ENCODE measurements around the gene PCDHB16.
"Not testable (repeated sequence)": the region's sequence is repeated elsewhere in the genome, so short reads cannot be mapped to it uniquely, and the experiment has no call there.

Gene PCDHB16

DNA sequence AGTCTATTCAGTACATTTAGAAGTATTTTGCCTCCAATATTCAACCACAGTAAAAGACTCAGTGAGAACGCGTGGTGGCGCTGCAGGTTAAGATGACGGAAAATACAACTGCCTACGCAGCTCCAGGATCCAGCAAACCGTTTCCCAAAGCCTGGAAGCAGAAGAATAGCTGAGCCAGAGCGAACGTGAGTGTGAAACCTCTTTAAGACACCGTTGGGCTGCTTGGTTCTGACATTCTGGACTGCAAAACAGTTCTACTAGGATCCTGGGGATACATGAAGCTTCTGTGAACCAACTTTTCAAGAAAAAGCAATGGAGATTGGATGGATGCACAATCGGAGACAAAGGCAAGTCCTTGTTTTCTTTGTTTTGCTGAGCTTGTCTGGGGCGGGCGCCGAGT is at the start of gene PCDHB16:
Gene PCDHB16, plus strand, starts transcription at position 140 of the 400 bp plus-strand sequence. Its CDS starts 173 bp downstream, at position 313.
- DNase-seq (ENCODE audit: low read depth in 2 of 2) = no peak

DNA sequence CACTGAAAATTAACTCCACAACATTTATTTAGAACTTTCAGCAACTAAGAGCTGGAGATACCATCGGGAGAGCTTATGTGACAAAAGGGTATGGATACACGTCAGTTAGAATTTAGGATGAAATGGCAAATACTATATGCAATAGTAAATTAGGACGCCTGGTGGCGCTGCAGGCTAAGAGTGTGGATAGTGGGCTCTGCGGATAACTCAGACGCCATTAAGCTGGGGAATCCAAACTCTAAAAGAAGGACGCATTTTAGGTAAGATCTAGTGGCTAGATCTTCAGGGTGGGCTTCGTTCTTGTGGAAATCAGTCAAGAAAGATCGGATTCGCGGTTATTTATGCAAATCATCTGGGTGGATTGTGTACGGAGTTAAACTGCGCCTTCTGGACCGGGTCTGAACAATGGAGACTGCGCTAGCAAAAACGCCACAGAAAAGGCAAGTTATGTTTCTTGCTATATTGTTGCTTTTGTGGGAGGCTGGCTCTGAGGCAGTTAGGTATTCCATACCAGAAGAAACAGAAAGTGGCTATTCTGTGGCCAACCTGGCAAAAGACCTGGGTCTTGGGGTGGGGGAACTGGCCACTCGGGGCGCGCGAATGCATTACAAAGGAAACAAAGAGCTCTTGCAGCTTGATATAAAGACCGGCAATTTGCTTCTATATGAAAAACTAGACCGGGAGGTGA is 47.0 kb upstream of the PCDHB16 start, which contains the start of gene PCDHB5:
Gene PCDHB5, plus strand, starts transcription at position 177 of the 688 bp plus-strand sequence. Its CDS starts 229 bp downstream, at position 406.
- DNase-seq (ENCODE audit: low read depth in 2 of 2) = no peak

DNA sequence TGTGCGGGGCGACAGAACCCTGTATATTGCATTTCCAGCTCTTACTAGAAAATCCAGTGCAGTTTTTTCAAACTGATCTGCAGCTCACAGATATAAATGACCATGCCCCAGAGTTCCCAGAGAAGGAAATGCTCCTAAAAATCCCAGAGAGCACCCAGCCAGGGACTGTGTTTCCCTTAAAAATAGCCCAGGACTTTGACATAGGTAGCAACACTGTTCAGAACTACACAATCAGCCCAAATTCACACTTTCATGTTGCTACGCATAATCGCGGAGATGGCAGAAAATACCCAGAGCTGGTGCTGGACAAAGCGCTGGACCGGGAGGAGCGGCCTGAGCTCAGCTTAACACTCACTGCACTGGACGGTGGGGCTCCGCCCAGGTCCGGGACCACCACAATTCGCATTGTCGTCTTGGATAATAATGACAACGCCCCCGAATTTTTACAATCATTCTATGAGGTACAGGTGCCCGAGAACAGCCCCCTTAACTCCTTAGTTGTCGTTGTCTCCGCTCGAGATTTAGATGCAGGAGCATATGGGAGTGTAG is 46.4 kb upstream of the PCDHB16 start:
- DNase-seq (ENCODE audit: low read depth in 2 of 2) = no peak

DNA sequence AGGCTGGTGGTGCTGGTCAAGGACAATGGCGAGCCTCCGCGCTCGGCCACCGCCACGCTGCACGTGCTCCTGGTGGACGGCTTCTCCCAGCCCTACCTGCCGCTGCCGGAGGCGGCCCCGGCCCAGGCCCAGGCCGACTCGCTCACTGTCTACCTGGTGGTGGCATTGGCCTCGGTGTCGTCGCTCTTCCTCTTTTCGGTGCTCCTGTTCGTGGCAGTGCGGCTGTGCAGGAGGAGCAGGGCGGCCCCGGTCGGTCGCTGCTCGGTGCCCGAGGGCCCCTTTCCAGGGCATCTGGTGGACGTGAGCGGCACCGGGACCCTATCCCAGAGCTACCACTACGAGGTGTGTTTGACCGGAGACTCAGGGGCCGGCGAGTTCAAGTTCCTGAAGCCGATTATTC is 44.8 kb upstream of the PCDHB16 start:
- DNase-seq (ENCODE audit: low read depth in 2 of 2) = not testable (repeated sequence)

DNA sequence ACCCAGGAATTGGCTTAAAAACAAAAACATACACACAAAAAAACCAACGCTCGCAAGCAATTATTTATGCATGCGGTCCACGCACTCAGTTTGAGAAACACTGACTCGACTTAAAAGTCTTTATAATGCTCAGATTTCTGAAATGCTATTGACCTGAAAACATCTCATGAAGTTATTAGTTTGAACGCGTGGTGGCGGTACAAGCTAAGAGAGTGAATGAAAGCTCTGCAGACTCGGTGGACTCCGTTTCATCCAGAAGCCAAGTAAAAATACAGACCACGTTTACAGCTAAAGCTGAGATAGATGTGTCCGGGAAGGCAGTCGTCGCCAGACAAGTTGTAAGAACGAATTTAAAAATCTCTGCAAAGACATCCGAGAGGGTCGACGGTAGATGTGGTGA is 32.4 kb upstream of the PCDHB16 start, which contains the start of gene PCDHB6:
Gene PCDHB6, plus strand, starts transcription at position 246 of the 400 bp plus-strand sequence. CDS start 201 bp downstream, outside the sequence.
- no peak for DNase-seq (ENCODE audit: low read depth in 2 of 2)

DNA sequence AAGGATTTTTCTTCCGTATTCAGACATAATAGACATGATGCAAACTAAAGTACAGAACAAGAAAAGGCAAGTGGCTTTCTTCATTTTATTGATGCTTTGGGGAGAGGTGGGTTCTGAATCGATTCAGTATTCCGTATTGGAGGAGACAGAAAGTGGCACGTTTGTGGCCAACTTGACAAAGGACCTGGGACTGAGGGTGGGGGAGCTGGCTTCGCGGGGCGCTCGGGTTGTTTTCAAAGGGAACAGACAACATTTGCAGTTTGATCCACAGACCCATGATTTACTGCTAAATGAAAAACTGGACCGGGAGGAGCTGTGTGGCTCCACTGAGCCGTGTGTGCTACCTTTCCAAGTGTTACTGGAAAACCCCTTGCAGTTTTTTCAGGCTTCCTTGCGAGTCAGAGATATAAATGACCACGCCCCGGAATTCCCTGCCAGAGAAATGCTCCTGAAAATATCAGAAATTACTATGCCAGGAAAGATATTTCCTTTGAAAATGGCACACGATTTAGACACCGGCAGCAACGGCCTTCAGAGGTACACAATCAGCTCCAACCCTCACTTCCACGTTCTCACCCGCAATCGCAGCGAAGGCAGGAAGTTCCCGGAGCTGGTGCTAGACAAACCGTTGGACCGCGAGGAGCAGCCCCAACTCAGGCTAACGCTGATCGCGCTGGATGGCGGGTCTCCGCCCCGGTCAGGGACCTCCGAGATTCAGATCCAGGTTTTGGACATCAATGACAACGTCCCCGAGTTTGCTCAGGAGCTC is 31.8 kb upstream of the PCDHB16 start:
- DNase-seq (ENCODE audit: low read depth in 2 of 2) = no peak

DNA sequence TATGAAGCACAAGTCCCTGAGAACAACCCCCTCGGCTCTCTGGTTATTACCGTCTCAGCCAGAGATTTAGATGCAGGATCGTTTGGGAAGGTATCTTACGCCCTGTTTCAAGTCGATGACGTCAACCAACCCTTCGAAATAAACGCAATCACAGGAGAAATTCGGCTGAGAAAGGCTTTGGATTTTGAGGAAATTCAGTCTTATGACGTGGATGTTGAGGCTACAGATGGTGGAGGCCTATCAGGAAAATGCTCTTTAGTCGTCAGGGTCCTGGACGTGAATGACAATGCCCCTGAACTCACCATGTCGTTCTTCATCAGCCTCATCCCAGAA is 31.2 kb upstream of the PCDHB16 start:
- no peak for DNase-seq (ENCODE audit: low read depth in 2 of 2)

DNA sequence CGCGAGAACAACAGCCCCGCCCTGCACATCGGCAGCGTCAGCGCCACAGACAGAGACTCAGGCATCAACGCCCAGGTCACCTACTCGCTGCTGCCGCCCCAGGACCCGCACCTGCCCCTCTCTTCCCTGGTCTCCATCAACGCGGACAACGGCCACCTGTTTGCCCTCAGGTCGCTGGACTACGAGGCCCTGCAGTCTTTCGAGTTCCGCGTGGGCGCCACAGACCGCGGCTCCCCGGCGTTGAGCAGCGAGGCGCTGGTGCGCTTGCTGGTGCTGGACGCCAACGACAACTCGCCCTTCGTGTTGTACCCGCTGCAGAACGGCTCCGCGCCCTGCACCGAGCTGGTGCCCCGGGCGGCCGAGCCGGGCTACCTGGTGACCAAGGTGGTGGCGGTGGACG is 30.6 kb upstream of the PCDHB16 start:
- not testable (repeated sequence) for DNase-seq (ENCODE audit: low read depth in 2 of 2)

DNA sequence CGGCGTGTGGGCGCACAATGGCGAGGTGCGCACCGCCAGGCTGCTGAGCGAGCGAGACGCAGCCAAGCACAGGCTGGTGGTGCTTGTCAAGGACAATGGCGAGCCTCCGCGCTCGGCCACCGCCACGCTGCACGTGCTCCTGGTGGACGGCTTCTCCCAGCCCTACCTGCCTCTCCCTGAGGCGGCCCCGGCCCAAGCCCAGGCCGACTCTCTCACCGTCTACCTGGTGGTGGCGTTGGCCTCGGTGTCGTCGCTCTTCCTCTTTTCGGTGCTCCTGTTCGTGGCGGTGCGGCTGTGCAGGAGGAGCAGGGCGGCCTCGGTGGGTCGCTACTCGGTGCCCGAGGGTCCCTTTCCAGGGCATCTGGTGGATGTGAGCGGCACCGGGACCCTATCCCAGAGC is 30.1 kb upstream of the PCDHB16 start:
- DNase-seq (ENCODE audit: low read depth in 2 of 2) = not testable (repeated sequence)

DNA sequence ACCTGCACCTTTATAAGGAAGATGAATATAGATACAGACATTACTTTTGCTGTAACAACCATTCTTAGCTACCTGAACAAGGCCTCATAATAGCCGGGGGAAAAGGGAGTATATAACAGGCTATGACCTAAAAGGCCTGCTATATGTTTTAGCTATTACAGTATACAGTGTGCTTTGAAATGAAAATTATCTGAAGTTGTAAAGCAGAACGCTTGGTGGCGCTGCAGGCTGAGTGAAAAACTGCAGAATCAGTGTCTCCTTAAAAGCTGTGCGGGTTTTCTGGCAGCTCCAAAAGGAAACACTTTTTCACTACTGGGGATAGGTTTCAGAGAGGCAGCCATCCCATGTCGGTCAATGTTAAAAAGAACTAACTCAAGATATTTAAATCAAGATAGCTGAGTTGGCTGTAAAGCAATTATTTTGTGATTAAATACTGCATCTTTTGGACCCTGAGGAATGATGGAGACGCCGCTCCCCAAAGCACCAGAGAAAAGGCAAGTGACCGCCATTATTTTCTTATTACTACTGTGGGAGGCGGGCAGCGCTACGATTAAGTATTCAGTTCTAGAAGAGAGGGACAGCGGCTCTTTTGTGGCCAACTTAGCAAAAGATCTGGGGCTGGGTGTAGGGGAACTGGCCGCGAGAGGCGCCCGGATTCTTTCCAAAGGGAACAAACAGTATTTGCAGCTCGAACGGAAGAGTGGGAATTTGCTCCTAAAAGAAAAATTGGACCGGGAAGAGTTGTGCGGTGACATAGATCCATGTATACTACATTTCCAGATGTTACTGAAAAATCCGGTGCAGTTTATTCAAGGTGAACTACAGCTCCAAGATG is 26.4 kb upstream of the PCDHB16 start:
- no peak for DNase-seq (ENCODE audit: low read depth in 2 of 2)

DNA sequence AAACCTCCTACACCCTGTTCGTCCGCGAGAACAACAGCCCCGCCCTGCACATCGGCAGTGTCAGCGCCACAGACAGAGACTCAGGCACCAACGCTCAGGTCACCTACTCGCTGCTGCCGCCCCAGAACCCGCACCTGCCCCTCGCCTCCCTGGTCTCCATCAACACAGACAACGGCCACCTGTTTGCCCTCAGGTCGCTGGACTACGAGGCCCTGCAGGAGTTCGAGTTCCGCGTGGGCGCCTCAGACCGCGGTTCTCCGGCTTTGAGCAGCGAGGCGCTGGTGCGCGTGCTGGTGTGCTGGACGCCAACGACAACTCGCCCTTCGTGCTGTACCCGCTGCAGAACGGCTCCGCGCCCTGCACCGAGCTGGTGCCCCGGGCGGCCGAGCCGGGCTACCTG is 24.8 kb upstream of the PCDHB16 start:
- not testable (repeated sequence) for DNase-seq (ENCODE audit: low read depth in 2 of 2)

DNA sequence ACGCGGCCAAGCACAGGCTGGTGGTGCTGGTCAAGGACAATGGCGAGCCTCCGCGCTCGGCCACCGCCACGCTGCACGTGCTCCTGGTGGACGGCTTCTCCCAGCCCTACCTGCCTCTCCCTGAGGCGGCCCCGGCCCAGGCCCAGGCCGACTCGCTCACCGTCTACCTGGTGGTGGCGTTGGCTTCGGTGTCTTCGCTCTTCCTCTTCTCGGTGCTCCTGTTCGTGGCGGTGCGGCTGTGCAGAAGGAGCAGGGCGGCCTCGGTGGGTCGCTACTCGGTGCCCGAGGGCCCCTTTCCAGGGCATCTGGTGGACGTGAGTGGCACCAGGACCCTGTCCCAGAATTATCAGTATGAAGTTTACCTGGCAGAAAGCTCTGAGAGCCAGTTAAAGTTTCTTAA is 24.3 kb upstream of the PCDHB16 start:
- not testable (repeated sequence) for DNase-seq (ENCODE audit: low read depth in 2 of 2)

DNA sequence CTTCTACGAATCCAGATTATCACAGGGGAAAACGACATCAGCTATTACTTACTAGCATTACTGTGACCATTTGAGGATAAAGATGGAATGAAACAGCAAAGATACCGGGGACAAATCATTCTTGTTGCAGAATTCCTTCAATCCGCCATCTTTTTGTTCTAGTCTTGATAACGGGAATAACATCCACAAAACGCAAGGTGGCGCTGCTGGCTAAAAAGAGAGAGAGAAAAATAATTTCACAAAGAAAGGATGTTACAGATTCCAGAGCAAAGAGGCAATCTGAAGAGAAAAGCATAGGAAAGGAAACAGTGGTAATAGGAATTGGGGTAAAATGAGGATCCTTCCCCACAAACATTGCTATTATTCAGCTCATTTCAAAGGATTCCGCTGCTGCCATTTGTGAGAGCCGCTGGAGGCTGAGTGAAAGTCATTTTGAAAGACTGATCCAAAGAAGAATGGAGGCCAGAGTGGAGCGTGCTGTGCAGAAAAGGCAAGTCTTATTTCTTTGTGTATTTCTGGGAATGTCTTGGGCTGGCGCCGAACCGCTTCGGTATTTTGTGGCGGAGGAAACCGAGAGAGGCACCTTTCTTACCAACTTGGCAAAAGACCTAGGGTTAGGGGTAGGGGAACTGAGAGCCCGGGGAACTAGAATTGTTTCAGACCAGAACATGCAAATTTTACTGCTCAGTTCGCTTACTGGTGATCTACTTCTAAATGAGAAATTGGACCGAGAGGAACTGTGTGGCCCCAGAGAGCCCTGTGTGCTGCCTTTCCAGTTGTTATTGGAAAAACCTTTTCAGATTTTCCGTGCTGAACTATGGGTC is 9.6 kb upstream of the PCDHB16 start, which contains the start of gene PCDHB7:
Gene PCDHB7, plus strand, starts transcription at position 264 of the 824 bp plus-strand sequence. Its CDS starts 192 bp downstream, at position 456.
- DNase-seq (ENCODE audit: low read depth in 2 of 2) = no peak

DNA sequence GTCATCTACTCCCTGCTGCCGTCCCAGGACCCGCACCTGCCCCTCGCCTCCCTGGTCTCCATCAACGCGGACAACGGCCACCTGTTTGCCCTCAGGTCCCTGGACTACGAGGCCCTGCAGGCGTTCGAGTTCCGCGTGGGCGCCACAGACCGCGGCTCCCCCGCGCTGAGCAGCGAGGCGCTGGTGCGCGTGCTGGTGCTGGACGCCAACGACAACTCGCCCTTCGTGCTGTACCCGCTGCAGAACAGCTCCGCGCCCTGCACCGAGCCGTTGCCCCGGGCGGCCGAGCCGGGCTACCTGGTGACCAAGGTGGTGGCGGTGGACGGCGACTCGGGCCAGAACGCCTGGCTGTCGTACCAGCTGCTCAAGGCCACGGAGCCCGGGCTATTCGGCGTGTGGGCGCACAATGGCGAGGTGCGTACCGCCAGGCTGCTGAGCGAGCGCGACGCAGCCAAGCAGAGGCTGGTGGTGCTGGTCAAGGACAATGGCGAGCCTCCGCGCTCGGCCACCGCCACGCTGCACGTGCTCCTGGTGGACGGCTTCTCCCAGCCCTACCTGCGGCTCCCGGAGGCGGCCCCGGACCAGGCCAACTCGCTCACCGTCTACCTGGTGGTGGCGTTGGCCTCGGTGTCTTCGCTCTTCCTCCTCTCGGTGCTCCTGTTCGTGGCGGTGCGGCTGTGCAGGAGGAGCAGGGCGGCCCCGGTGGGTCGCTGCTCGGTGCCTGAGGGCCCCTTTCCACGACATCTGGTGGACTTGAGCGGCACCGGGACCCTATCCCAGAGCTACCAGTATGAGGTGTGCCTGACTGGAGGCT is 7.7 kb upstream of the PCDHB16 start:
- DNase-seq (ENCODE audit: low read depth in 2 of 2) = not testable (repeated sequence)

DNA sequence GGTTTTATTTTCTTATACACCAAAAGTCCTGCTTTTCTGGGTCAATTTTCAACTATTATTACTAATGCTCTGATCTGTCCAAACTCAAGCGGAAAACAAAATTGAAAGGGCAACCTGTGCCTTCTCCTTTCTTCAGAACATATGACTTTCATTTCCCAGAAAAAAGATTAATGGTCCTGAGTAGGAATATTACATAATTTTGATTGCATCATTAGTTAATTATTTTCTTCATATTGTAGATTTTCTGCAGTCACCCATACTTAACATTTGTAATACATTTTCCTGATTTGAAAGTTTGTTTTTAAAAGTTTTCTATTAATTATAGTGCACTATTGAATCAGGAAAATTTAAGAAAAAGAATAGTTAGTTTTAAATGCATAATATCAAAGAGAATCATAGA is 6.3 kb upstream of the PCDHB16 start:
- no peak for DNase-seq (ENCODE audit: low read depth in 2 of 2)

DNA sequence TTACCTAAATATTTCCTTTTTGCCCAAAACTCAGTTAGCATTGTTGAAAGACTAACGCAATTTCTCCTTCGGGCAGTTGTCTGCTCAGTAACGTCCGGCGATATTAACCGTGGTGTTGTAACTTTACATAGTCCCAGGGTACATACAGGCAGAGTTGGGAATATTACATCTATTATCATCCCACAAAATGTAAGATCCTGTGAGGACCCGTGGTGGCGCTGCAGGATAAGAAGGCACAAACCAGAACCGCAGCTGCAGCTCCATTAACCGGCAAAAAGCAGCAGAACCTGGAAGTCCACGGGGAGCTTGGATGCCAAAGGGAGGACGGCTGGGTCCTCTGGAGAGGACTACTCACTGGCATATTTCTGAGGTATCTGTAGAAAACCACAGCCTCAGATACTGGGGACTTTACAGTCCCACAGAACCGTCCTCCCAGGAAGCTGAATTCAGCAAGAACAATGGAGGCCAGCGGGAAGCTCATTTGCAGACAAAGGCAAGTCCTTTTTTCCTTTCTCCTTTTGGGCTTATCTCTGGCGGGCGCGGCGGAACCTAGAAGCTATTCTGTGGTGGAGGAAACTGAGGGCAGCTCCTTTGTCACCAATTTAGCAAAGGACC is 4.5 kb upstream of the PCDHB16 start, which contains the start of gene PCDHB8:
Gene PCDHB8, plus strand, starts transcription at position 214 of the 615 bp plus-strand sequence. Its CDS starts 245 bp downstream, at position 459.
- DNase-seq (ENCODE audit: low read depth in 2 of 2) = not testable (repeated sequence)

DNA sequence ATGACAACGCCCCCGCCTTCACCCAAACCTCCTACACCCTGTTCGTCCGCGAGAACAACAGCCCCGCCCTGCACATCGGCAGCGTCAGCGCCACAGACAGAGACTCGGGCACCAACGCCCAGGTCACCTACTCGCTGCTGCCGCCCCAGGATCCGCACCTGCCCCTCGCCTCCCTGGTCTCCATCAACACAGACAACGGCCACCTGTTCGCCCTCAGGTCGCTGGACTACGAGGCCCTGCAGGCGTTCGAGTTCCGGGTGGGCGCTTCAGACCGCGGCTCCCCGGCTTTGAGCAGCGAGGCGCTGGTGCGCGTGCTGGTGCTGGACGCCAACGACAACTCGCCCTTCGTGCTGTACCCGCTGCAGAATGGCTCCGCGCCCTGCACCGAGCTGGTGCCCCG is 2.8 kb upstream of the PCDHB16 start:
- not testable (repeated sequence) for DNase-seq (ENCODE audit: low read depth in 2 of 2)

DNA sequence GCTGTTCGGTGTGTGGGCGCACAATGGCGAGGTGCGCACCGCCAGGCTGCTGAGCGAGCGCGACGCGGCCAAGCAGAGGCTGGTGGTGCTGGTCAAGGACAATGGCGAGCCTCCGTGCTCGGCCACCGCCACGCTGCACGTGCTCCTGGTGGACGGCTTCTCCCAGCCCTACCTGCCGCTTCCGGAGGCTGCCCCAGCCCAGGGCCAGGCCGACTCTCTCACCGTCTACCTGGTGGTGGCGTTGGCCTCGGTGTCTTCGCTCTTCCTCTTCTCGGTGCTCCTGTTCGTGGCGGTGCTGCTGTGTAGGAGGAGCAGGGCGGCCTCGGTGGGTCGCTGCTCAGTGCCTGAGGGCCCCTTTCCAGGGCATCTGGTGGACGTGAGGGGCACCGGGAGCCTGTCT is 2.3 kb upstream of the PCDHB16 start:
- not testable (repeated sequence) for DNase-seq (ENCODE audit: low read depth in 2 of 2)

DNA sequence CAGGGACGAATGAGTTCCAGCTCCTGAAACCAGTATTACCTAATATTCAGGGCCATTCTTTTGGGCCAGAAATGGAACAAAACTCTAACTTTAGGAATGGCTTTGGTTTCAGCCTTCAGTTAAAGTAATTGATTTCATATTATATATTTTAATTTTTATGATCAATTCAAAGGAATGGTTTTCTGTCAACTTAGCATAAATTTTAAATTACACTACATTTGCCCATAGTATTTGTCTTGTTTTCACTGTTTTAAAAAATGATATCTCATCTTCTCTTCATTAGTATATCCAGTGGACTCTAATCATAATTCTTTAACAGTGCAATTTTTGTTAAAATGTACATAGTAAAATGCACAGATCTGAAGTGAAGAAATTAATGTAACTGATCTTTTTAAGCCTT is 1.9 kb upstream of the PCDHB16 start:
- no peak for DNase-seq (ENCODE audit: low read depth in 2 of 2)
